Activated naive CD4-positive, alpha-beta T cell treated with anti-CD3 and anti-CD28 coated beads, Interleukin-2, amount 50 U/mL, for 72 hours (primary cell): Measurements from ENCODE around the gene HOXC4. TPM values are rescaled to one million over a fixed set of nuclear protein-coding genes. Genes with fewer than 3 reads are reported as not detected.
A peak's percentile ranks its signal among the peaks of the same experiment; 100 is the strongest.

Experiments
- ATAC-seq, 2 donors: fragments of 150-1000 bp; cut with Tn5 transposase; 2 replicates each; pipeline ENCODE4 v1.10.0; 2021; ENCODE audit warnings: mild to moderate bottlenecking in 2 of 2, moderate library complexity in 2 of 2
- DNase-seq, 2 donors: peaks; one replicate each; pipeline ENCODE4 v3.0.0; 2021 to 2022; ENCODE audit warnings: low spot score in 2 of 2
- H3K27ac Mint-ChIP-seq, 2 donors: one replicate each; pipeline ENCODE4 v1.8.0; 2022; ENCODE audit warnings: mild to moderate bottlenecking in 2 of 2, mixed read lengths in 2 of 2
- H3K36me3 Mint-ChIP-seq, 2 donors: one replicate each; pipeline ENCODE4 v1.8.0; 2022; ENCODE audit warnings: mixed read lengths in 2 of 2
- H3K9me3 Mint-ChIP-seq, 2 donors: one replicate each; pipeline ENCODE4 v1.8.0; 2022; ENCODE audit warnings: mixed read lengths in 2 of 2
- total RNA-seq, 2 donors: library from RNA; stranded (reverse); gene quantifications; one replicate each; pipeline ENCODE4 v1.2.3, GENCODE V29; 2022

Gene HOXC4
- total RNA-seq, 2 donors from 2014 or later, result 0.18 TPM; not detected in 1

- no peak for DNase-seq
- H3K9me3 Mint-ChIP-seq, result no peaks in the 10 kb centered on the region
- peaks cover 0 to 7% of the 10 kb centered on the region in 2 donors for H3K36me3 Mint-ChIP-seq
- no peak overlapping the region for H3K27ac Mint-ChIP-seq
- no peak for ATAC-seq
Observed at GRCh38 chr12:54012631-54013409, 40.8 kb upstream of the HOXC4 start.

- no peak overlapping the region for H3K27ac Mint-ChIP-seq
- no peaks in the 10 kb centered on the region for H3K9me3 Mint-ChIP-seq
- H3K36me3 Mint-ChIP-seq, result peaks cover 0 to 7% of the 10 kb centered on the region in 2 donors
- ATAC-seq, result no peak
- DNase-seq, result no peak
Observed at GRCh38 chr12:54014377-54015017, 39.1 kb upstream of the HOXC4 start.

GRCh38 chr12:54015018-54015931 is 38.4 kb upstream of the HOXC4 start:
- Mint-ChIP-seq H3K9me3 (no peaks in the 10 kb centered on the region), H3K36me3 (peaks cover 0 to 7% of the 10 kb centered on the region in 2 donors), H3K27ac (no peak overlapping the region)
- no peak for ATAC-seq
- DNase-seq, result no peak

GRCh38 chr12:54016051-54016450 is 37.6 kb upstream of the HOXC4 start:
- Mint-ChIP-seq H3K36me3 (peaks cover 0 to 7% of the 10 kb centered on the region in 2 donors), H3K9me3 (no peaks in the 10 kb centered on the region), H3K27ac (no peak overlapping the region)
- DNase-seq (no peak), ATAC-seq (no peak)

- Mint-ChIP-seq H3K9me3 (no peaks in the 10 kb centered on the region), H3K36me3 (peaks cover 0 to 7% of the 10 kb centered on the region in 2 donors), H3K27ac (no peak overlapping the region)
- no peak for ATAC-seq
- DNase-seq, result no peak
Observed at GRCh38 chr12:54016478-54016964, 37.1 kb upstream of the HOXC4 start.

GRCh38 chr12:54017027-54017788 is 36.4 kb upstream of the HOXC4 start:
- no peaks in the 10 kb centered on the region for H3K9me3 Mint-ChIP-seq
- no peak for DNase-seq
- ATAC-seq, result peak; percentile 55 to 60
- peak overlapping the region in 1 of 2 donors; percentile 25 for H3K27ac Mint-ChIP-seq
- peaks cover 0 to 7% of the 10 kb centered on the region in 2 donors for H3K36me3 Mint-ChIP-seq

- Mint-ChIP-seq H3K36me3 (peaks cover 0 to 7% of the 10 kb centered on the region in 2 donors), H3K9me3 (no peaks in the 10 kb centered on the region), H3K27ac (peak overlapping the region in 1 of 2 donors; percentile 25)
- DNase-seq (peak; percentile 60 to 72), ATAC-seq (peak; percentile 89)
Observed at GRCh38 chr12:54017878-54018467, 35.7 kb upstream of the HOXC4 start.

GRCh38 chr12:54018468-54018984 is 35.1 kb upstream of the HOXC4 start:
- H3K27ac Mint-ChIP-seq, result peak overlapping the region in 1 of 2 donors; percentile 25
- H3K9me3 Mint-ChIP-seq, result no peaks in the 10 kb centered on the region
- peaks cover 0 to 7% of the 10 kb centered on the region in 2 donors for H3K36me3 Mint-ChIP-seq
- ATAC-seq (no peak), DNase-seq (no peak)

GRCh38 chr12:54019091-54019811 is 34.4 kb upstream of the HOXC4 start:
- no peak for ATAC-seq
- H3K27ac Mint-ChIP-seq, result no peak overlapping the region
- peaks cover 0 to 7% of the 10 kb centered on the region in 2 donors for H3K36me3 Mint-ChIP-seq
- no peak for DNase-seq
- no peaks in the 10 kb centered on the region for H3K9me3 Mint-ChIP-seq

GRCh38 chr12:54019924-54020590 is 33.6 kb upstream of the HOXC4 start:
- H3K27ac Mint-ChIP-seq, result no peak overlapping the region
- DNase-seq (no peak), ATAC-seq (no peak)
- no peaks in the 10 kb centered on the region for H3K9me3 Mint-ChIP-seq
- H3K36me3 Mint-ChIP-seq, result peaks cover 0 to 2% of the 10 kb centered on the region in 2 donors

- ATAC-seq (no peak), DNase-seq (no peak)
- no peak overlapping the region for H3K27ac Mint-ChIP-seq
- no peaks in the 10 kb centered on the region for H3K36me3 Mint-ChIP-seq
- H3K9me3 Mint-ChIP-seq, result no peaks in the 10 kb centered on the region
Observed at GRCh38 chr12:54020591-54021405, 32.8 kb upstream of the HOXC4 start.

- H3K9me3 Mint-ChIP-seq, result no peaks in the 10 kb centered on the region
- DNase-seq (no peak), ATAC-seq (no peak)
- no peaks in the 10 kb centered on the region for H3K36me3 Mint-ChIP-seq
- no peak overlapping the region for H3K27ac Mint-ChIP-seq
Observed at GRCh38 chr12:54021432-54022013, 32.1 kb upstream of the HOXC4 start.

GRCh38 chr12:54022960-54023884 is 30.4 kb upstream of the HOXC4 start:
- H3K9me3 Mint-ChIP-seq, result no peaks in the 10 kb centered on the region
- DNase-seq (no peak), ATAC-seq (no peak)
- no peak overlapping the region for H3K27ac Mint-ChIP-seq
- no peaks in the 10 kb centered on the region for H3K36me3 Mint-ChIP-seq
